ENCODE measurements around the gene RBM33.

- no peak for TF ChIP-seq EZH2 (IDR thresholded peaks at IDR 0.05; ENCODE audit: insufficient read depth, low read length)
- TF ChIP-seq, protein P1, sequence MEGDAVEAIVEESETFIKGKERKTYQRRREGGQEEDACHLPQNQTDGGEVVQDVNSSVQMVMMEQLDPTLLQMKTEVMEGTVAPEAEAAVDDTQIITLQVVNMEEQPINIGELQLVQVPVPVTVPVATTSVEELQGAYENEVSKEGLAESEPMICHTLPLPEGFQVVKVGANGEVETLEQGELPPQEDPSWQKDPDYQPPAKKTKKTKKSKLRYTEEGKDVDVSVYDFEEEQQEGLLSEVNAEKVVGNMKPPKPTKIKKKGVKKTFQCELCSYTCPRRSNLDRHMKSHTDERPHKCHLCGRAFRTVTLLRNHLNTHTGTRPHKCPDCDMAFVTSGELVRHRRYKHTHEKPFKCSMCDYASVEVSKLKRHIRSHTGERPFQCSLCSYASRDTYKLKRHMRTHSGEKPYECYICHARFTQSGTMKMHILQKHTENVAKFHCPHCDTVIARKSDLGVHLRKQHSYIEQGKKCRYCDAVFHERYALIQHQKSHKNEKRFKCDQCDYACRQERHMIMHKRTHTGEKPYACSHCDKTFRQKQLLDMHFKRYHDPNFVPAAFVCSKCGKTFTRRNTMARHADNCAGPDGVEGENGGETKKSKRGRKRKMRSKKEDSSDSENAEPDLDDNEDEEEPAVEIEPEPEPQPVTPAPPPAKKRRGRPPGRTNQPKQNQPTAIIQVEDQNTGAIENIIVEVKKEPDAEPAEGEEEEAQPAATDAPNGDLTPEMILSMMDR (IDR thresholded peaks at IDR 0.05; ENCODE audit: insufficient read depth, low read depth, low read length), result no peak
Observed at GRCh38 chr7:155682484-155682883, 38.0 kb downstream of the RBM33 start.
